ENCODE data around the gene KDM4D.
"Not testable (repeated sequence)": the region's sequence is repeated elsewhere in the genome, so short reads cannot be mapped to it uniquely, and the experiment has no call there.

KDM4D gene

GRCh38 chr11:94973099-94973968 is at the start of gene KDM4D, which contains the start of gene CWC15:
KDM4D (plus strand) TSS chr11:94973709; CDS start chr11:94997373, 23,664 bp downstream.
CWC15 (minus strand) TSS chr11:94973556; CDS start chr11:94972185, 1,371 bp downstream.
- DNase-seq (ENCODE audit: low read depth, low spot score): peak; percentile 94

- no peak for DNase-seq (ENCODE audit: low read depth, low spot score)
Observed at GRCh38 chr11:94924171-94924572, 49.3 kb upstream of the KDM4D start.

GRCh38 chr11:94924612-94925011 is 48.9 kb upstream of the KDM4D start:
- no peak for DNase-seq (ENCODE audit: low read depth, low spot score)

GRCh38 chr11:94925422-94926270 is 47.9 kb upstream of the KDM4D start:
- no peak for DNase-seq (ENCODE audit: low read depth, low spot score)

GRCh38 chr11:94926271-94926625 is 47.3 kb upstream of the KDM4D start:
- DNase-seq (ENCODE audit: low read depth, low spot score): peak; percentile 17

- DNase-seq (ENCODE audit: low read depth, low spot score): peak; percentile 60
Observed at GRCh38 chr11:94926698-94927237, 46.7 kb upstream of the KDM4D start.

GRCh38 chr11:94928117-94928990 is 45.2 kb upstream of the KDM4D start:
- no peak for DNase-seq (ENCODE audit: low read depth, low spot score)

- not testable (repeated sequence) for DNase-seq (ENCODE audit: low read depth, low spot score)
Observed at GRCh38 chr11:94932072-94932471, 41.4 kb upstream of the KDM4D start.

- DNase-seq (ENCODE audit: low read depth, low spot score): no peak
Observed at GRCh38 chr11:94932503-94932902, 41.0 kb upstream of the KDM4D start.

GRCh38 chr11:94933223-94934130 is 40.0 kb upstream of the KDM4D start:
- DNase-seq (ENCODE audit: low read depth, low spot score): no peak

GRCh38 chr11:94934362-94934761 is 39.1 kb upstream of the KDM4D start:
- peak; percentile 26 for DNase-seq (ENCODE audit: low read depth, low spot score)

GRCh38 chr11:94934846-94935245 is 38.7 kb upstream of the KDM4D start:
- no peak for DNase-seq (ENCODE audit: low read depth, low spot score)

- DNase-seq (ENCODE audit: low read depth, low spot score): no peak
Observed at GRCh38 chr11:94938095-94939055, 35.1 kb upstream of the KDM4D start.

GRCh38 chr11:94939346-94939745 is 34.2 kb upstream of the KDM4D start:
- DNase-seq (ENCODE audit: low read depth, low spot score): no peak

GRCh38 chr11:94941131-94941530 is 32.4 kb upstream of the KDM4D start:
- DNase-seq (ENCODE audit: low read depth, low spot score): peak; percentile 30

- no peak for DNase-seq (ENCODE audit: low read depth, low spot score)
Observed at GRCh38 chr11:94946812-94947211, 26.7 kb upstream of the KDM4D start.

GRCh38 chr11:94948070-94948617 is 25.4 kb upstream of the KDM4D start:
- no peak for DNase-seq (ENCODE audit: low read depth, low spot score)

- no peak for DNase-seq (ENCODE audit: low read depth, low spot score)
Observed at GRCh38 chr11:94954753-94955152, 18.8 kb upstream of the KDM4D start.

GRCh38 chr11:94956963-94957362 is 16.5 kb upstream of the KDM4D start:
- DNase-seq (ENCODE audit: low read depth, low spot score): no peak
